ENCODE data around the gene ARID4B.

DNA sequence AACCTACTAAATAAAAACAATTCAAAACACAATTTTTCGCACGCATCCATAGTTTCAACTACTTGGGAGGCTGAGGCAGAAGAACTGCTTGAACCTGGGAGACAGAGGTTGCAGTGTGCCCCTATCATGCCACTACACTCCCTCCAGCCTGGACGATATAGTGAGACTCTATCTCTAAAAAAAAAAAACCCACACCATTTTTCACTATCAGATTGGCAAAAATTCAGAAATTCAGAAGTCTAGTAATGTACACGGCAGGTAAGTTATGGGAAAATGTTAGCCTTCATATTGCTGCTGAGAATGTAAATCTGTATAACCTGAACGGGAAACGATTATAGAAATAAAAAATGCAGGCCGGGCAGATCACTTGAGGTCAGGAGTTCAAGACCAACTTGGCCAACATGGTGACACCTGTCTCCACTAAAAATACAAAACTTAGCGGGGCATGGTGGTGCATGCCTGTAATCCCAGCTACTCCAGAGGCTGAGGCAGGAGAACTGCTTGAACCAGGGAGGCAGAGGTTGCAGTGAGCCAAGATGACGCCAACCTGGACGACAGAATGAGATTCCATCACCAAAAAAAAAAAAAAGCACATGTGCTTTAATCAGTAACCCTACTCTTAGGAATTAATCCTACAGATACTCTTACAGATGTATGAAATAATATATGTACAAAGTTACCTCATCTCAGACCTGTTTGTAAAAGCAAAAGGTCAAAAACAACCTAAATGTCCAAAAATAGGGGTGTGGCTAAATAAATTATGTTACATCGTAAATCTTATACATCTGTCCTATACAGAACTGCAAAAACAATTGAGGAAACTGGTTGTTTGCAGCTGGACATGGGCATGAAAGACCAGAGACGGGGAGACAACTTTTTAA, 37.9 kb downstream of the ARID4B start:
- TF ChIP-seq, protein P1, sequence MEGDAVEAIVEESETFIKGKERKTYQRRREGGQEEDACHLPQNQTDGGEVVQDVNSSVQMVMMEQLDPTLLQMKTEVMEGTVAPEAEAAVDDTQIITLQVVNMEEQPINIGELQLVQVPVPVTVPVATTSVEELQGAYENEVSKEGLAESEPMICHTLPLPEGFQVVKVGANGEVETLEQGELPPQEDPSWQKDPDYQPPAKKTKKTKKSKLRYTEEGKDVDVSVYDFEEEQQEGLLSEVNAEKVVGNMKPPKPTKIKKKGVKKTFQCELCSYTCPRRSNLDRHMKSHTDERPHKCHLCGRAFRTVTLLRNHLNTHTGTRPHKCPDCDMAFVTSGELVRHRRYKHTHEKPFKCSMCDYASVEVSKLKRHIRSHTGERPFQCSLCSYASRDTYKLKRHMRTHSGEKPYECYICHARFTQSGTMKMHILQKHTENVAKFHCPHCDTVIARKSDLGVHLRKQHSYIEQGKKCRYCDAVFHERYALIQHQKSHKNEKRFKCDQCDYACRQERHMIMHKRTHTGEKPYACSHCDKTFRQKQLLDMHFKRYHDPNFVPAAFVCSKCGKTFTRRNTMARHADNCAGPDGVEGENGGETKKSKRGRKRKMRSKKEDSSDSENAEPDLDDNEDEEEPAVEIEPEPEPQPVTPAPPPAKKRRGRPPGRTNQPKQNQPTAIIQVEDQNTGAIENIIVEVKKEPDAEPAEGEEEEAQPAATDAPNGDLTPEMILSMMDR (conservative IDR thresholded peaks at IDR 0.05; ENCODE audit: low read length), result no peak
- no peak for TF ChIP-seq EZH2phosphoT487 (IDR thresholded peaks at IDR 0.05; ENCODE audit: borderline replicate concordance, low read depth, low read length)
